GM19023 (cell line): ENCODE measurements around the gene ARHGDIB.

Experiments
- ATAC-seq: cut with Tn5 transposase; IDR thresholded peaks from one replicate; pipeline ENCODE4 v1.9.1; 2021; ENCODE audit warnings: mild to moderate bottlenecking, moderate library complexity; ENCODE audit not compliant: unreplicated experiment

The ARHGDIB gene

DNA sequence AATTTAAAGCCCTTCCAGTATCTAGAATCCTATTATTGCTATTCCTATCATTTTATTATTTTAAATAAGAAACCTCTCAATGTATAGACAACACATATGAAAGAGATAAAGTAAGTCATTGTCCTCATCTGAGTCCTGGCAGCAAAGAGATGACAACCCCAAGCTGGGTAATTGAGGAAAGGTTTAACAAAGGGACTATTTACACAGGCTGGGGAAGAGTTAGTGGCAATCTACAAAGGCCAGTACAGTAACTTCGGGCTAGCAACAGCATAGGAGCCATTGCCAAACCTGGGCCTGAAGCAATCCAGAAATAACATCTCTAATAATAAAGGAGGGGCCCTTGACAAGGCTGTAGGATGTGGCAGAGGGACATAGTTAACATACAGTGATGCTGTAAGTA is 22.6 kb upstream of the ARHGDIB start:
- no peak for ATAC-seq

DNA sequence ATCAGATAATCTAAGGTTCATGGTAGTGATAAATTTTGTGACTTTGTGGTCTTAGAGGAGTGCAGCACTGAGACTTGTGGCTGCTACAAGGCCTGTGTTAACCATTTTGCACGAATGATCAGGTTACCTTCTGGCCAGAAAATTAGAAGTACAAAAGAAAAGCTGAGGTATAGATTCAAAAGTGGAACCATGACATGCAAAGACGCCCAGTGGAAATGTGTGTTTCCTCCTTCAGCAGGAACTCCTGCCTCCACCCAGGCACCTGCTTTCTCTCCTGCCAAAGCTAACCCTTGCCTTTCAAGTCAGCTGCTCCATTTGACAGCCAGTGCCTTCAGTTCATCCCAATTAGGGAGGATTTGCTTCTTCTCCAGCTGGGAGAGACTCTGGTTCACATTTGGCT is 21.6 kb upstream of the ARHGDIB start:
- no peak for ATAC-seq

GRCh38 chr12:14982562-14982961 is 21.2 kb upstream of the ARHGDIB start:
- ATAC-seq: no peak

GRCh38 chr12:14981049-14981448 is 19.6 kb upstream of the ARHGDIB start:
- no peak for ATAC-seq

DNA sequence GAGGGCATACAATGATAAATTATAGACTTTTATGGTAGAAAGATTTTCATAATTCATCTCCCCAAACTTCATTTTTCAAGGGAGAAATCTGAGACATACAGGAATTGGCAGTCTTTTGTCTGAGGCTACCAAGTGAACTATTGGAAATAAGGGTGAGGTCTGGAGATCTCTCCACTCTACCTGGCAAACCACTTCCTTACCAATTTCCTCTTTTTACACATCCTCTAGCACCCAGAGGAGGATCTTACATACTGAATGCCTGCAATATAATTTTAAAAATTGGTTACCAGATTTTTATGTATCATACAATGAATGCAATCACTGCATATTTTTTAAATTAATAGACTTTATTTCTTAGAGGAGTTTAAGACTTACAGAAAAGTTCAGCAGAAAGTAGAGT is 18.1 kb upstream of the ARHGDIB start:
- ATAC-seq: no peak

- no peak for ATAC-seq
These were observed 15.3 kb upstream of the ARHGDIB start for GRCh38 chr12:14976658-14977057.

GRCh38 chr12:14975457-14975856 is 14.1 kb upstream of the ARHGDIB start:
- no peak for ATAC-seq

DNA sequence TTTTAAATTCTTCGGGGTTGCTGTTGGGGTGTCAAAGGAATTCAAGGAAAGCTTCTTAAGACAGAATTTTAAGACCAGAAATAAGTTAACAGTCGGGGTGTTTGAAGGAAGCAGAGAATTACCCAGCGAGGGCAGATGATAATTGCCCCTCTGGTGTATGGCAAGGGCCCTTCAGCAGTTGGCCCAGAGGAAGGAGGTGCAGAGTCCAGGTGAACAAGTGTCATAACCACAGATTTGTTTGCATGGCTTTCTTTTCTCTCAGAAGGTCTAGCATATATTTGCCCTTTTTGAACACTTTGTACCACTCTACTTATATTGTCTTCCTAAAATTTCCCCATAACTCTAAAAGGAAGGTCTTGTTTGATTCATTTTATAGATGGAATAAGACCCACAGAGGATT is 13.2 kb upstream of the ARHGDIB start:
- ATAC-seq: no peak

DNA sequence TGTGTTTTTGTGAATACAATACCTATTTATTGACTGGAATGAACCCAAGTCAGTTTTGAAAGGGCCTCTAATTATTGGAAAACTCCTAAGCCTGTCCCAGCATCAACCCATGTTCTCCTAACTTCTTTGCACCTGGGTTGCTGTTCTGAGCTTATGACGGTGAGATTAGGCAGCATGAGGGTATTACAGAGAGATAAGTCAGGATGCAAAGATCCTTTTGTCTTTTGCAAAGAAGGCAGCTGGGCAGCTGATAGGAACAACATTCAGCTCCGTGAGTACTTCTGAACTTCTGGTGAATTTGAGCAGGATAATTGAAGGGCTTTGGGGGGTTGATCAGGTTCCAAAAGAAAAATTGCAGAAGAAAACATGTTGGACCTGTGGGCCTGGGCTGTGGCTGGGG is 11.4 kb upstream of the ARHGDIB start, which contains the start of gene PDE6H:
PDE6H (plus strand) TSS at position 227 of the 400 bp plus-strand sequence. CDS start 4,971 bp downstream, outside the sequence.
- no peak for ATAC-seq

DNA sequence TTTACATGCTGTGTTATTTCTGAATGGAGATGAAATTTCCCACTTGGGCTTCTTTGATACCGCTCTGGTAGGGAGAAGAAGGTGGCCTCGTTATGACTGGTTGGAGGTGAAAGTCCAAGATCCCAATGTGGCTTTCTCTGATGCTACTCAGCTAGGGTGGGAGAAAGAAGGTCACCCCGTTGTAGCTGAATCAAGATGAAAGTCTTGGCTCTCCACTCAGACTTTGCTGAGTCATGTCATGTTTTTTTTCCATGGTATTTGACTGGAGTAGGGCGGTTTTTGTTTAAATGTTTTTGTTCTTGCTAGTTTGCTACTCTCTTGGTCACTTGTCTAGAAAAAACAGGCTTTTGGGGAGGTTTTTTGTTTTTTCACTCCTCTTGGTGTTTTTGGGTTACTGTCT is 9.1 kb upstream of the ARHGDIB start:
- ATAC-seq: no peak

DNA sequence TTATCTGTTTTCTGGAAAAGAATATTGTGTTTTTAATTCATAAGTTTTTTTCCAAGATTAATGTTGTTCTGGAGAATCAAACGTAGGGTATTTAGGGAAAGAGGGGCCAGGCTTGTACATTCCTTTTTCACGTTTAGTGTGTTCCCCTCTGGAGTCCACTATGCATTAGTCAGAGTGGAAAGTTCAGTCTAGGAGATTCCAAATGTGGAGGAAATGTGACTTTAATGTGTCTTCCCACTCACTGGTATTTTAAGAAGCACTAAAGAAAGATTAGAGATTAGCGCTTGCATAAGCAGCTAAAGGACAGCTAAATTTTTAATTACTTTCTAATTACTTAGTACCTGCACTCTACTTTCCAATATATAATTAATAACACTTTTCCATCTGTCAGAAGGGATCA is 7.1 kb upstream of the ARHGDIB start:
- ATAC-seq: no peak

DNA sequence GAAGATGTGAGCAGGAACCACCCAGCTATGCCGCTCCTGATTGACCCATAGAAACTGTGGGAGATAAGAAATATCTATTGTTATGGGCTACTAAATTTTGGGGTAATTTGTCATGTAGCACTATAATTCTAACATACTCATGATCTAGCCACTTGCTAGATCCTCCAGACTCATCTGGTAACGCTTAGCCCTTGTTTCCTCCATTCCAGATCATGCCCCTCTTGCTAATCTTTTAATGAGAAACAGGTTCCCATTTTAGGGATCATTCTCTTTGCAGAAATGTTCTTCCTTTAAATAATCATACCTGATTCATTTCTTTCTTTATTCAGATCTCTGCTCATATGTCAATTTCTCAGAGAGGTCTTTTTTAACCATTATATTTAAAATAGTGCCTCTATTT is 3.8 kb upstream of the ARHGDIB start:
- no peak for ATAC-seq

DNA sequence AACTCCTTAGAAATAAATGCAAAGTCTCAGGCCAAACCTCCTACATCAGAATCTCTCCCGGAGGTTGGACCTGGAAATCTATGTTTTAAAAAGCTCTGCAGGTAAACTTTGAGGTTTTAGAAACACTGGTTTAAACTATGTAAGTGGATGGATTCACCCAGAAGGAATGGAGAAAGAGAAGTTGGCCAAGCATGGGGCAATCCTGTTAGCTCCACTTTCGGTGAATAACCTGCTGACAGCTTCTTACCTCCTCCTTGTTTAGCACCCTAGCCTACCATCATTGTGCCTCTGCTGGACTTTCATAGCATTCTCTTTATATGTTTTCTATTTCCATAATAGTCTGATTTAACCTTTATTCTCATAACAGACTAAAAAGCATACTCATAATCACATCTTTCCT is 3.0 kb upstream of the ARHGDIB start:
- ATAC-seq: no peak

DNA sequence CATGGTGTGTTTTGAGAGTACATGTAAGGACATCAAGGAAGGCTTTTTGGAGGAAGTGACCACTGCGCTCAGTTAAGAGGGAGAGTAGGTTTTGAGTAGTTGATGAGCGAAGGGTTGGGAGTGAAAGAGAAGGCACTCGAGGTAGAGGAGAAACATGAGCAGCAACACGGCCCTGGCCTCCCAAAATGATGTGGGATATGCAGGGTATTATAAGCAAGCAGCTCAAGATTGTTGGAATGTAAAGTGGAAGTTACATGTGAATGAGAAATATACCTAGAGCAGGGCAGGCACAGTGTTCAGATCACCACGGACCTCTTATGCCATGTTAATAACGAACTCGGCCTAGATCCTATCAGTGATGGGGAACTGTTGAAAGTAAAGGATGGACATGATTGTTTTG is 2.1 kb upstream of the ARHGDIB start:
- no peak for ATAC-seq

GRCh38 chr12:14962797-14963196 is 1.4 kb upstream of the ARHGDIB start:
- no peak for ATAC-seq

DNA sequence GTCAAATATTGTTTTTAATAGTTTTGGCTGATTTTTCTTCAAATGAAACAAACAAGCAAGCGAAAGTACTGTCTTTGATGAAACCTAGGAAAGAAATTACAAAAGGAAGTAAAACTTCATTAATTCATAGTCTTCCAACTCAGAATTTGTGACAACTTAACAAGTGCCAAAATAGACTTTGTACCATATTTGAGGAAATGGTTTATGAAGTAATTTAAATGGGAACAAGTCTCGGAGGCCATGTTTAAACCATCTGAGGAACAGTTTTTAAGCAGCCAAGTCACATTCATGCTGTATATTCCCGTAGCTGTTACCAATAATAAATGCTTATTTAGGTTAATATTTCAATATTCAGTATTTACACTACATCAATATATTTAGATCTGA is 745 bp upstream of the ARHGDIB start:
- ATAC-seq: no peak

DNA sequence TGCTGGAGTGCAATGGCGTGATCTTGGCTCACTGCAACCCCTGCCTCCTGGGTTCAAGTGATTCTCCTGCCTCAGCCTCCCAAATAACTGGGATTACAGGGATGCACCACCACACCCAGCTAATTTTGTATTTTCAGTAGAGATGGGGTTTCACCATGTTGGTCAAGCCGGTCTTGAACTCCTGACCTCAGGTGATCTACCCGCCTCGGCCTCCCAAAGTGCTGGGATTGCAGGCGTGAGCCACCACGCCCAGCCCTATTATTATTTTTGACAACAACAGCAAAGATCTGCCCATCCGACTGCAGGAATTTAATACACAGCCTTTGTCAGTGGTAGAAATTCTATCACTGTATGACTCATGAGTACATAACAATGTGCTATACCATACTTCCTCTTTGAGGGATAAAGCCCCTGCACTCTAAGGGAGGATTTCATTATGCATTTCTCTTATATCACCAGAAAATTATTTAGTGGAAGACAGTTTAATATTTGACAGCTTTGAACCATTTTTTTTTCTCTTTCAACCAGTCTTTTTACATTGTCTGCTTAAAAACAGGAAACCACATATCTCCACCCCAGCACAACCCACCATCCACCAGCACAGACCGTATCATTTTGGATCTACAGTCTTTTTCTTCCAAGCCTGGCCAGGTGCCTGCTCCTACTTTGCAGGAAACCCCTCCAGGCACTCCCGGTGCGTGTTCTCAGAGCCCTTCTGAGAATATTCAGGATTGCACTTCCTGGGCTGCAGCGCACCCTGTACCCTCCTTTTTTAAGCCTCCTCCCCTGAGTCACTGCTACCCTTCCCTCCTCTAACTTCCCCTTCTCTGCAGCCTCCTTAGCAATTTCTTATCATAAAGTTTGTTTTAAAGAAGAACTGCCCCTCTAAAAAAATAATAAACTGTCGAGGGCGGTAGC is 594 bp downstream of the ARHGDIB start:
- peak; percentile 51 for ATAC-seq

GRCh38 chr12:14959916-14960496 is 1.4 kb downstream of the ARHGDIB start:
- ATAC-seq: no peak

GRCh38 chr12:14959463-14959862 is 1.9 kb downstream of the ARHGDIB start:
- ATAC-seq: no peak

- no peak for ATAC-seq
These were observed 2.3 kb downstream of the ARHGDIB start for GRCh38 chr12:14959126-14959440.

DNA sequence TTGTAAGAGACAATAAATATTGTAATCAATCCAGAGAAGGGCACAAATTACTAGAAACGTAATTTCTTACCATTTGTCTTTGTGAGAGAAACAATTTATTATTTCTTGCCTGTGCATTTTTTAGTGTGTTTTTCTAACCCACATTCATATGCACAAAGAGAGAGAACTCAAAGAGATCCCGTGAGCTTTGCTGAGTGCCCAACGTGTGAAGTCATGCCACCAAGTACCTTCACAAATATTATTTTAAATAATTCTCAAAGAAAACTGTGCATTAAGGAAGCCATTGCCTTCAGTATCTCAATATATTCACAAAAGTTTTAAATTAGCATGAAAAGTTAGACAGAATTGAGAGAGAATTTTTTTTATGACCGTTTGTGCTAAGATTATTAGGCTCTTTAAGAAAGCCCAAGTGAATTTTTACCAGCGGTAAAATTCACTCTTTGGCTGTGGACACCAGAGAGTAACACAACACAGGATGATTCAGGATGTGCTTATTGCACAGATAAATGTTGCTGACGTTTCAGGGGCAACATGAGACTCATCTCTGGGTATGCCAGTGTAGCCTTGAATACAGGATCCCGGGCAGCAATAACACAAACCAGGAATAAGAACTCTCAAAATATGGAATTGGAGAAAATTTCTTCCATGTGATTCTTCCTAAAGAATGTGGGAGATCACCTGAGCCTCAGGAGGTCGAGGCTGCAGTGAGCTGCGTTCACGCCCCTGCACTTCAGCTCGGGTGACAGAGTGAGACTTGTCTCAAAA is 2.9 kb downstream of the ARHGDIB start:
- ATAC-seq: no peak
